Esophagus muscularis mucosa (tissue), 4 donors: ENCODE results near the gene MIR17HG.

Experiments used
- CTCF ChIP-seq, 3 experiments: fragments of 200-600 bp in 2 of 3; fragments of 450-650 bp in 1 of 3; sonication (generic) in 2 of 3; IDR thresholded peaks; one replicate each; pipeline ENCODE4 v1.5.1; 2017 to 2019; ENCODE audit warnings: antibody characterized with exemption in 3 of 3, mild to moderate bottlenecking in 2 of 3, moderate library complexity in 1 of 3
- EP300 ChIP-seq: sonication (generic); formaldehyde crosslinking; IDR thresholded peaks from one replicate; pipeline ENCODE4 v1.6.1; 2017; ENCODE audit warnings: antibody characterized with exemption
- POLR2A ChIP-seq: fragments of 450-650 bp; IDR thresholded peaks from one replicate; pipeline ENCODE4 v1.6.1; 2017; ENCODE audit warnings: antibody characterized with exemption, moderate library complexity, mild to moderate bottlenecking, low read depth

GRCh38 chr13:91314888-91315287 is 32.6 kb upstream of the MIR17HG start:
- TF ChIP-seq CTCF (IDR thresholded peaks at IDR 0.05) (no peak), POLR2A (no peak), EP300 (no peak)
